Measurements from ENCODE around the gene RGS9. TPM values are rescaled to one million over a fixed set of nuclear protein-coding genes. Genes with fewer than 3 reads are reported as not detected.
"Not testable (repeated sequence)": the region's sequence is repeated elsewhere in the genome, so short reads cannot be mapped to it uniquely, and the experiment has no call there.

RGS9 gene
- total RNA-seq, 3 donors from 2014 or later = 0.55 to 0.87 (median 0.56) TPM

DNA sequence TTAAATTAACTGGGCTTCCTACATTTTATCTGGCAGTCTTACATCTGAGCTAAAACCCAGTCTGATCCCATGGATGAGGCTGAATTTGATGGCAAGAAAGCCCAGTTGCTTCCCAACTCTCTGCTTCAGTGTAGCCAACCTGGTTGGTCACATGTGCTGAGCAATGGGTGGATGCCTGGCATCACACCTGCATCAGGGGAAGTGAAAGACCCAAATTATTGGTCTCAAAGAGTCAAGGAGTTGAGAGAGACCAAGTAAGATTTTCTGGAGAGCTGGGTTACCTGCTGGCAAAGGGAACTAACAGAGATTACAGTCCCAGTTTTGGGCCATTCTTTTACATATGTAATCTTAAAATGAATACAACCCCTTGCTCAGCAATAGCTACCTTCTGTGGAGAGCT is 38.8 kb downstream of the RGS9 start:
- Mint-ChIP-seq H3K36me3 (ENCODE audit: insufficient read depth) (no peaks in the 10 kb centered on the region), H3K27me3 (ENCODE audit: low read depth) (no peaks in the 10 kb centered on the region), H3K4me1 (ENCODE audit: low read depth) (peaks cover 52% of the 10 kb centered on the region), H3K4me3 (no peak overlapping the region), H3K9me3 (no peaks in the 10 kb centered on the region)
- DNase-seq (no peak), ATAC-seq (no peak)

- no peak overlapping the region for H3K4me3 Mint-ChIP-seq
These were observed 39.7 kb downstream of the RGS9 start for GRCh38 chr17:65176646-65177409.

DNA sequence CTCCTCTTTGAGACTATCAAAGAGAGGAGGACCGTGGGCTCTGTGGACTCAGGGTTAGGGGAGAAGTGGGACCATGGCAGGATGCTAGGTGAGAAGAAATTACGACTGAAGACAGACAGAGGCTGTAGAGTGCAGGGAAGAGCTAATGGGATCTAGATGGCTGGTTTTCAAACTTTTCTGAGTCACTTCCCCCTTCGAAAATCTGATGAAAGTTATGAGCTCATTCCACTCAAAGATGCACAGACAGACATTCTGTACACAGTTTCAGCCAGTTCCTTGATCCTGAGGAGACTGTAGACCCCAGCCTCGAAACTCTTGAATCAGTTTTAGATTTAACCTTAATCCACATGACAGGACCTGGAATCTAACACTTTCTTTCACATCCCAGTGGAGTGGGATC is 40.7 kb downstream of the RGS9 start:
- Mint-ChIP-seq H3K9me3 (no peaks in the 10 kb centered on the region), H3K4me1 (ENCODE audit: low read depth) (peaks cover 58% of the 10 kb centered on the region), H3K4me3 (peak overlapping the region; percentile 4), H3K36me3 (ENCODE audit: insufficient read depth) (no peaks in the 10 kb centered on the region), H3K27me3 (ENCODE audit: low read depth) (no peaks in the 10 kb centered on the region)
- ATAC-seq = no peak
- DNase-seq = no peak

More at GRCh38 chr17:65176646-65177409, 39.7 kb downstream of the RGS9 start:
- no peak for DNase-seq
- Mint-ChIP-seq H3K9me3 (no peaks in the 10 kb centered on the region), H3K36me3 (ENCODE audit: insufficient read depth) (no peaks in the 10 kb centered on the region), H3K27me3 (ENCODE audit: low read depth) (no peaks in the 10 kb centered on the region), H3K4me1 (ENCODE audit: low read depth) (peaks cover 54% of the 10 kb centered on the region)
- ATAC-seq = no peak

DNA sequence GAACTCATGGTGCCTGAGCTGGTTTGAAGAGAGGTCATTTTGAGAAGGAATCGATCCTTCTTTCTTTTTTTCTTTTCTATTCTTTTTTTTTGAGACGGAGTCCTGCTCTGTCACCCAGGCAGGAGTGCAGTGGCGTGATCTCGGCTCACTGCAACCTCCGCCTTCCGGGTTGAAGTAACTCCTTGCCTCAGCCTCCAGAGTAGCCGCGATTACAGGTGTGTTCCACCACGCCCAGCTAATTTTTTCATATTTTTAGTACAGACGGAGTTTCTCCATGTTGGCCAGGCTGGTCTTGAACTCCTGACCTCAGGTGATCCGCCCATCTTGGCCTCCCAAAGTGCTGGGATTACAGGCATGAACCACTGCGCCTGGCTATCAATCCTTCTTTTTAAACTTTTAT is 43.1 kb downstream of the RGS9 start:
- H3K36me3 Mint-ChIP-seq (ENCODE audit: insufficient read depth); DNase-seq; ATAC-seq; H3K27me3 Mint-ChIP-seq (ENCODE audit: low read depth); H3K9me3 Mint-ChIP-seq: not testable (repeated sequence)
- H3K4me1 Mint-ChIP-seq (ENCODE audit: low read depth) = peaks cover 71% of the 10 kb centered on the region
- H3K4me3 Mint-ChIP-seq = peak overlapping the region; percentile 63

DNA sequence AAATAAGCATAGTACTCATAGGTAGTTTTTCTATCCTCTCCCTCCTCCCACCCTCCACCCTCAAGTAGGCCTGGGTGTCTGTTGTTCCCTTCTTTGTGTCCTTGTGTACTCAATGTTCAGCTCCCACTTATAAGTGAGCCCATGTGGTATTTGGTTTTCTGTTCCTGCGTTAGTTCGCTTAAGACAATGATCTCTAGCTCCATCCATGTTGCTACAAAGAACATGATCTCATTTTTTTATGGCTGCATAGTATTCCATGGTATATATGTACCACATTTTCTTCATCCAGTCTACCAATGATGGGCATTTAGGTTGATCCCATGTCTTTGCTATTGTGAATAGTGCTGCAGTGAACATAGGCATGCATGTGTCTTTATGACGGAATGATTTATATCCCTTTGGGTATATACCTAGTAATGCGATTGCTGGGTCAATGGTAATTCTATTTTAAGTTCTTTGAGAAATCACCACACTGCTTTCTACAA is 43.6 kb downstream of the RGS9 start:
- H3K4me3 Mint-ChIP-seq = peak overlapping the region; percentile 17
- not testable (repeated sequence) for H3K36me3 Mint-ChIP-seq (ENCODE audit: insufficient read depth); H3K9me3 Mint-ChIP-seq; ATAC-seq; H3K27me3 Mint-ChIP-seq (ENCODE audit: low read depth); DNase-seq
- peaks cover 71% of the 10 kb centered on the region for H3K4me1 Mint-ChIP-seq (ENCODE audit: low read depth)

GRCh38 chr17:65181237-65182061 is 44.3 kb downstream of the RGS9 start:
- DNase-seq (no peak), ATAC-seq (peak; percentile 86 to 87)
- Mint-ChIP-seq H3K4me3 (no peak overlapping the region), H3K9me3 (no peaks in the 10 kb centered on the region), H3K27me3 (ENCODE audit: low read depth) (peaks cover 2% of the 10 kb centered on the region), H3K4me1 (ENCODE audit: low read depth) (peaks cover 69% of the 10 kb centered on the region), H3K36me3 (ENCODE audit: insufficient read depth) (no peaks in the 10 kb centered on the region)

DNA sequence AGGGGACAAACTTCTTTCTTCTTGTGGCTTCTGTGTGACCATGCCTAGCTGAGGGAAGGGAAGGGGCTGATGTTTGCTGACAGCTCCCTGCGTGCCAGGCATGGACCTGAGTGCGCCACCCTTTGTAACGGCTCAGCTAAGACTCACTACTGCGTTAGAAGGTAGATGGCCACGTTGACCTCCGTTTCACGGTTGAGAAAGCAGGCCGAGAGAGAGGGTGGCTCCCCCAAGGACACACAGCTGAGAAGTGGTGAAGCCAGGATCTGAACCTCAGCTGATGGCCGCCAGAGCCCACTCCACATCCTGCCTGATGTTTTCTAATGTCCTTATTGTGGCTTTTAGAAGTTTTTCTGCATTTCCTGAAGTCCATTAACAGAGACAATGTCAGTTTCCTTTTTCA is 45.1 kb downstream of the RGS9 start:
- DNase-seq (no peak), ATAC-seq (no peak)
- Mint-ChIP-seq H3K27me3 (ENCODE audit: low read depth) (peaks cover 2% of the 10 kb centered on the region), H3K36me3 (ENCODE audit: insufficient read depth) (no peaks in the 10 kb centered on the region), H3K9me3 (no peaks in the 10 kb centered on the region), H3K4me1 (ENCODE audit: low read depth) (peaks cover 64% of the 10 kb centered on the region), H3K4me3 (no peak overlapping the region)

DNA sequence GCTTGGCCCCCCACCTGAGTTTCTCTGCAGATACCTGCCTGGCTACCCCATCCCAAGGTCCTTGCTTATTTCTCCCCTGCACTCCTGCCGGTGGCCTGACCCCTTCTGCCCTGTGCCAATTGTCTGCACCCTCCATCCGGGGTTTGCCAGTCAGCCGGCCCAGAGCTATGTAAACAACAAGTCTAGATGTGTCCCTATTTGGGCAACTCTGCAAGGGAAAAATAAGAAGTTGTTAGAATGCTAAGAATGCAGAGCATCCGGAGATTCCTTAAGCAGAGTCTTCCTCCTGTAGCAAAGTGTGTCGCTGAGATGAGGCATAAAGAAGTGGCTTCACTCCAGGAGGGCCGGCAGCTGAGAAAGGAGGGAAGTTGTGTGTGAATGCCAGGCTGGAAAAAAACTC is 46.6 kb downstream of the RGS9 start:
- no peaks in the 10 kb centered on the region for H3K9me3 Mint-ChIP-seq
- DNase-seq = no peak
- peaks cover 55% of the 10 kb centered on the region for H3K4me1 Mint-ChIP-seq (ENCODE audit: low read depth)
- no peak for ATAC-seq
- H3K27me3 Mint-ChIP-seq (ENCODE audit: low read depth) = peaks cover 2% of the 10 kb centered on the region
- H3K4me3 Mint-ChIP-seq = no peak overlapping the region
- H3K36me3 Mint-ChIP-seq (ENCODE audit: insufficient read depth) = no peaks in the 10 kb centered on the region

DNA sequence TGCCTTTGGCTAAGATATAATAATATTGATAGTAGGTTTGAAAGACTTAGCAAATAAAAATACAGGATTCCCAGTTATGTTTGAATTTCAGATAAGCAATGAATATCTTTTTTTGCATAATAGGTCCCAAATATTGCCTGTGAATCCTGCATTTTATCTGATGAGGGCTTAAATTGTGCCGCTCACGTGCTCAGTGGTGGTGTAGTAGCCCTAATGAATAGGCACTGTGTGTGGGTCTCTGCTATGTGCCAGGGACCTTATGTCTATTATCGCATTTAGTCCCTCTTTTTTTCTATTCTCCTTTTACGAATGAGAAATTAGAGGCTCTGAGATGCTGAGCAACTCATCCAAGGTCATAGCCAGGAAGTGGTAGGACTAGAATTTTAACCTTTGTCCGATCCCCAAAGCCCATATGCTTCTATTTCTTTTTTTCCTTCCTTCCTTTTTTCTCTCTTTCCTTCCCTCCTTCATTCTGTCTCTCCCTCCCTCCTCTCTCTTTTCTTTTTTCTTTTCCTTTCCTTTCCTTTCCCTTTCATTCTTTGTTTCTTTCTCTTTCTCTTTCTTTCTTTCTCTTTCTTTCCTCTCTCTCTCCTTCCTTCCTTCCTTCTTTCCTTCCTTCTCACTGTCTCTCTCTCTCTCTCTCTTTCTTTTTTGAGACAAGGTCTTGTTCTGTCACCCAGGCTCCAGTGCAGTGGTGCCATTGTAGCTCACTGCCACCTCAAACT is 47.2 kb downstream of the RGS9 start:
- no peak overlapping the region for H3K4me3 Mint-ChIP-seq
- peaks cover 2% of the 10 kb centered on the region for H3K27me3 Mint-ChIP-seq (ENCODE audit: low read depth)
- ATAC-seq (no peak), DNase-seq (no peak)
- H3K36me3 Mint-ChIP-seq (ENCODE audit: insufficient read depth) = no peaks in the 10 kb centered on the region
- H3K4me1 Mint-ChIP-seq (ENCODE audit: low read depth) = peaks cover 48% of the 10 kb centered on the region
- no peaks in the 10 kb centered on the region for H3K9me3 Mint-ChIP-seq

DNA sequence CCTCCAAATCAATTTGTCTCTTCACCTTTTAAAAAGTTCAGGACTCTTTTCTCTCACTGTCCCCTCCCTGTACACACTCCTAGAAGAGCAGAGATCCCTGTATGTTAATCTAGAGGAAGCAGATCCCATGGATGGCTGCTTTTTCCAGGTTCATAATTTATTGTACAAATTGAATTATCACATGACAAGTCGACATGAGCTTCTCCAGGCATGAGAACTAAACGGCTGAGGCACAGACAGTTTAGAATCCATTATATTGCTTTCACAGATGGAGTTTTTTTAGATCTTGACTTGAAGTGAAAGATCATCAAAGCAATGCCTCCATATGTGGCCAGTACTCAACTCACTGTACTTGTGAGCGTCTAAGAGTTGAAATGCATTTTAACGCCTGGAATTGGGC is 47.9 kb downstream of the RGS9 start:
- Mint-ChIP-seq H3K4me3 (no peak overlapping the region), H3K27me3 (ENCODE audit: low read depth) (peaks cover 2% of the 10 kb centered on the region), H3K9me3 (no peaks in the 10 kb centered on the region), H3K4me1 (ENCODE audit: low read depth) (peaks cover 41% of the 10 kb centered on the region), H3K36me3 (ENCODE audit: insufficient read depth) (no peaks in the 10 kb centered on the region)
- DNase-seq (no peak), ATAC-seq (no peak)

GRCh38 chr17:65185668-65186382 is 48.7 kb downstream of the RGS9 start:
- peaks cover 36% of the 10 kb centered on the region for H3K4me1 Mint-ChIP-seq (ENCODE audit: low read depth)
- H3K9me3 Mint-ChIP-seq = no peaks in the 10 kb centered on the region
- ATAC-seq (no peak), DNase-seq (no peak)
- H3K36me3 Mint-ChIP-seq (ENCODE audit: insufficient read depth) = no peaks in the 10 kb centered on the region
- no peak overlapping the region for H3K4me3 Mint-ChIP-seq
- H3K27me3 Mint-ChIP-seq (ENCODE audit: low read depth) = peaks cover 2% of the 10 kb centered on the region

DNA sequence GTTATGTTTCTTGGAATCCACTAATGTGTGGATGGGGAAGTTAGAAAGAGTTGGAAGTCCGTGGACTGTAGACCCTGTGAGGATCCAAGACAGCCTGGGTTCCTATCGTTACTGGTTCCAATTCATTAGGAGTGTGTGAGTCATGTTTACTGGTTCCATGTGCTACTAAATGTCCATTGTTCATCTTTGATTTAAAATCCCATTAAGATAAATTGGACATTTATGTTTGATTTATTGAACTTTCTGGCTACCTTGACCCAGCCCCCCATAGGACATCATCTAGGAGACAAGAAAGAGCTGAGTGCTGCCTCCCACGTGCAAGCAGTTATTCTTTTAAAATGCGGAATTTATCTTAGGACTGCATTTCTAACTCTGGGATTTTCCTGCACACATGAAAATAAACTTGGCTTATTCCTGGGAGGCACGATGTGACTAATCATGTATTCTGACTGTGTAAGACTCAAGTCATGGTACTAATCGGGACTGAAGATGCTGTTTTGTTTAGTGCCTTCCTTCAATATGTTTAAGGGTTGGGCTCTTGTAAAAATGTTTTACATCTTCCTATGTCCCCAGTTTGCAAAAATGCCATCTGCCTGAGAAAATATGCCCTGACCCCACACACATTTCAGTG is 53.4 kb downstream of the RGS9 start:
- DNase-seq (no peak), ATAC-seq (no peak)
- peaks cover 26% of the 10 kb centered on the region for H3K4me1 Mint-ChIP-seq (ENCODE audit: low read depth)
- no peaks in the 10 kb centered on the region for H3K9me3 Mint-ChIP-seq
- no peaks in the 10 kb centered on the region for H3K36me3 Mint-ChIP-seq (ENCODE audit: insufficient read depth)
- H3K4me3 Mint-ChIP-seq = no peak overlapping the region
- H3K27me3 Mint-ChIP-seq (ENCODE audit: low read depth) = no peaks in the 10 kb centered on the region

DNA sequence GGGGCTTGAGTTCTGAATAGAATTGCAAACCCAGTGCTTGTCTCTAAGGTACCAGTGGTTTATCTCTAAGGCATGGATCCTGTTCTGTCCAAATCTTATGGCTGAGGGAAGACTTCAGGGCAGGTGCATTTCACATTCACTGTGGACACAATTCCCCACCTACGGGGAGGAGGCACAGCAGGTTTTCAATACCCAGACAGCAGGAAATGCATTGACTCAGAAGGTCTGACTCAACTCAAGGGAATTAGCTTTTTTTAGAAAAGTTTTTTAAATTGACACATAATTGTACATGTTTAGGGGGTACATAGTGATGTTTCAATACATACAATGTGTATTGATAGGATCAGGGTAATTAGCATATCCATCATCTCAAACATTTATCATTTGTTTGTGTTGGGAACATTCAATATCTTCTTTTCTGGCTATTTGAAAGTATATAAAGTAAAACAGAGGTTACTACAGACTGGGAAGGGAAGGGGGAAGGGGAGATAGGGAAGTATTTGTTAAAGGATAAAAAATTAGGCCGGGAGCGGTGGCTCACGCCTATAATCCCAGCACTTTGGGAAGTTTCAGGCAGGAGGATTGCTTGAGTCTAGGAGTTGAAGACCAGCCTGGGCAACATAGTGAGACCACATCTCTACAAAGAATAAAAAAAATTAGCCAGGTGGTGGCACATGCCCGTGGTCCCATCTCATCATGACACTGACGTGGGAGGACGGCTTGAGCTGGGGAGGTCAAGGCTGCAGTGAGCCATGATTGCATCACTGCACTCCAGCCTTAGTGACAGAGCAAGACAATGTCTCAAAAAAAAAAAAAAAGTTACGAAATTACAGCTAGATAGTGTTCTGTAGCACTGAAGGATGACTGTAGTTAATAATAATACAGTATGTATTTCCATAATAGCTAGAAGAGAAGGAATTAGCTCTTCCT is 54.9 kb downstream of the RGS9 start:
- peak; percentile 85 for ATAC-seq
- Mint-ChIP-seq H3K4me1 (ENCODE audit: low read depth) (peaks cover 26% of the 10 kb centered on the region), H3K27me3 (ENCODE audit: low read depth) (no peaks in the 10 kb centered on the region), H3K4me3 (peak overlapping the region; percentile 57), H3K9me3 (no peaks in the 10 kb centered on the region), H3K36me3 (ENCODE audit: insufficient read depth) (no peaks in the 10 kb centered on the region)
- no peak for DNase-seq

Data from activated T-cell treated with anti-CD3 and anti-CD28 coated beads, Interleukin-2, amount 50 U/mL, for 4 hours (primary cell).